Stimulated activated naive CD4-positive, alpha-beta T cell (primary cell): Measurements from ENCODE around the gene PDZD2.
"Not testable (repeated sequence)": the region's sequence is repeated elsewhere in the genome, so short reads cannot be mapped to it uniquely, and the experiment has no call there.

Source experiments
- DNase-seq, 6 experiments: peaks; one replicate each; lab custom pipeline; 2025; lab: John Stamatoyannopoulos, UW

Gene PDZD2

DNA sequence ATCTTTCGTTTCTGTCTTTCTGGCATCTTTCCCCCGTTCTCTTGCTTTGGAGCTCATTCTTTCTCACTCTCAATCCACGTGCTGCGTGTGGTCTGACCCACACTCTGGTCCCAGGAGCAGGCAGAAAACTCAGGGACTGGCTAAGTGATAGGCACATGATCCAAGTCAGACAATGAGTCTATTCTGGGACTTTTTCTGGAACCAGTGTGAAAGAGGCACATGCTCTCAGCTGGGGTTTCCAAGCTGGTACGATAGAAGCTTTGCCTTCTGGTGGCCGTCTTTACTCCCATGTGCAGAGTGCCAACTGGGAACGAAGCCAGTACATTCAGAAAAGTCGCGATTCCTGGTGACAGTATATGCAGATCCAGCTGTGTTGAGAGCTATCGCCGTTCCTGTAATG is 94.4 kb downstream of the PDZD2 start:
- DNase-seq, result no peak

DNA sequence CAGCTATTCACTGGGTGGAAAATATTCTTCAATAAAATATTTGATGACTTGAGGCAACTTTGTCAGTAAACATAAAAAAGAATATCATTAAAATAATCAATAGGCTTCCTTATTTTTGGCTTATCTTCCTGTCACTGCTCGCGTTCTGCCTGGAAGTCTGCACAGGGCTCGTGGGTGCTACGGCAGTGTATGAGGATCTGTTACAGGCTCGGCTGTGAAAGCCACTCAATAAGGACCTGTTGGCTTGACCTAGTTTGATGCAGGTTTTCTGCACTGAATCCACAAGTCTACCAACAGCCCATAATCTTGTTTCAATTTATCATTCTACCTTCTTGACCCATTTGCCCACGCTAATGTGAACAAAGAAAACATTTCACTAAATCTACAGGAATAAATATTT is 97.2 kb downstream of the PDZD2 start:
- DNase-seq, result no peak

- DNase-seq, result no peak
Observed at GRCh38 chr5:31738199-31738598, 99.3 kb downstream of the PDZD2 start.

DNA sequence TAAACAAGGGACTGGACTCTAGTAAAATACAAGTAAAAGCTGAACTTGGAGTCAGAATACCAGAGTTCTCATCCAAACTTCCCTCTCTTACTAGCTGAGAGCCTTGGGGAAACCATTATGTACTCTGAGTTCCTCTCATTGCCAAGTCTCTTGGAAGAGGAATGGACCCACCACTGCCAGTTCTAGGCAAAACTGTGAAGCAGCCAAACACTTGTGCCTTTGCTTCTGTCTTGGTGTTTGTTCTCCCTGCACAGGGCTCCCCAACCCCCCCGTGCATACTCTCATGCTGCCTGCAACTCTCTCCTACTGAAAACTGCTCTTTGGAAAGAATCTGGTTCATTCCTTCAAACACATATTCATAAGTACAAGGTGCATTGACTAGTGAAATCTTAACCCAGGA is 102.6 kb downstream of the PDZD2 start:
- no peak for DNase-seq

DNA sequence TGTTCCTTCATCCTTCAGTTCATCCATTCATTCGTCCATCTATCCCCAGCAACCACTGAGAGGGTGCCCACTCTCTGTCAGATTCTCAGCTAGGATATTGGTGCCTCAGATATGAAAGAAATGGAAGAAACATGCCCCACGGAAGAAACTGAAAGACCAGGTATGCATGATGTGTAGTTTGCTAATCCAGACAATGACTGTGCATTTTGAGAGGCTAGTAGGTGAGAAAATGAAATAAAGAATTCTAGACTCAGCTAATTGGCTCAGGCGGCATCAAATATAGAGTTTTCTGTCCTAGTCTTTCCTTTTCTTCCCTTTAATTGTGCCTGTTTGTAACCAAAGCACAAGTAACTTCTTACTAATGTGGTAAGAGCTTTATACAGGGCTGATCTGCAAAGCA is 104.7 kb downstream of the PDZD2 start:
- no peak for DNase-seq

DNA sequence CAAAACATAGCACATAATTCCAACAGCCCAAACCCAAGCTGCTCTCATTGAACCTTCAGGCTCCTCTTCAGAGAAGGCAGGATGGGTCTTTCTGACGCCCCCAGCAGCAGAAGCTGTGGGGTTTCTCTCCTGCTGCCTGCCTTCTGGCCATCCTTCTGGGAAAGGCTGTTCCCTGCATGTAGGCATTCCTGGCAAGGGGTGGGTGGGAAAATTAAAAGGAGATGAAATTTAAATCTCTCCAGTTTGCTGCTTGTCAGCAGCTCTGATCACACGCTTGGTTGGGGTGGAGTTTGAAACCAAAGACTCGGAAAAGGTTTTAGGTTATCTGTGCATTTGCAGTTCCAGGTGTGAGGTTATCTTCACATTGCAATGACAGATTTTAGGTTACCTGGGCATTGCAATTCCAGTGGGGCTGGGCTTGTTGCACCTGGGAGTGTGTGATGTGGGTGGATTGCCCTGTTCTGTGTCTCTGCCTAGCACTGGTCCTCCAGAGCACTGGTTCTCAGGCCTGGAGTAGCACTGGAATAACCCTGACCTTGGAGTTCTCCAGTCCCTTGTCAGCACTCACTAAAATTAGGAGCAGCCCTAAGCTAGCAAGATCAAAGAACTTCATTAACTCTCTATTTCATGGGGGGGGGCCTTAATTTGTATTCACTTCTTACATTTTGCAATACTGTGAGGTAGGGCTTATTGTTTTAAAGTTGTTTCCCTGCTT is 109.7 kb downstream of the PDZD2 start:
- DNase-seq, result no peak

GRCh38 chr5:31750215-31750614 is 111.3 kb downstream of the PDZD2 start:
- no peak for DNase-seq

GRCh38 chr5:31751610-31752009 is 112.7 kb downstream of the PDZD2 start:
- DNase-seq, result no peak

DNA sequence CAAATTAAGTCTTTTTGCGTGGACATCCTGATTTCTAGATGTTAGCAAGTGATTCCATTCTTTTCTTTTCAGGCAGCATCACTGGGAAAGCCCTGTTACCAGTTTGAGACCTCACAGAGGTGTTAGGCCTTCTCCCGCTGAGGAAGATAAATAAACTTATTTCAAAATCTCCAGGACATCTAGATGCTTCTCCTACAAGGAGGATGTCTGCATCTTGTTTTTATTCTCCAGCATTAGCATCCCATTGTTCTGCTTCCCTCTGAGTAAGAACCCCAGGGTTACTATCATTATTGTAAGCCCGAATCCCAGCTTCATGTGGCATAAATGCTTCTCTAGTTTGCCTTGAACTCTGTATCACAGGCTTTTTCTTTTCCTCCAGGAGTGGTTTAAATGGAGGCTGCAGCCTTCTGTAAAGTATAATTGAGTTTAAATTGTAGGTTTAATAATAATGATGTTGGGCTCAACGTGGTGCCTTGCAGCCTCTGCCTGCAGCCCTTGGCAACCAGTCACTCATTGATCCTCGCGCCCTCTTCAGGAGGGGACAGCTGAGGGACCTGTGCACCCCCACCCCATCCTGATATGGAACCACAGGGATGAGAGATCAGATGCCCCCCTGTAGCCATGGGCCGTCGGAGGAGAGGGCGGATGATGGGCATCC is 114.9 kb downstream of the PDZD2 start:
- no peak for DNase-seq

DNA sequence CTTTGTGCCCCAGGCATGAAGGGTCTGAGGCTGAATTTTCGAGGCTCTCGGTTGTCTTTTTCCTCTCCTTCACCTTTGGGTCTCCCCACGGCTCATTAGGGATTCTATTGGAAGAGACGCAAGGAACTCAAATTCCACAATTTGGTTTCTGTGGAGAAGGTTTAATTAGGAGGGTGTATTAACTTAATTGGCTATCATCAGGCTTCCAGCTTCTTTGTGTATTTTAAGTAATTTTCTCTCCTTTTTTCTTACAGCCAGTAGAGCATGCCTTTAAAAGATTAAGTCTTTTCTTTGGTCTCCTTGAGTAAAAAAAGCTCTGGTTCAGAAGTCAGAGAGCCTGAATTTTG is 115.4 kb downstream of the PDZD2 start:
- DNase-seq, result no peak

DNA sequence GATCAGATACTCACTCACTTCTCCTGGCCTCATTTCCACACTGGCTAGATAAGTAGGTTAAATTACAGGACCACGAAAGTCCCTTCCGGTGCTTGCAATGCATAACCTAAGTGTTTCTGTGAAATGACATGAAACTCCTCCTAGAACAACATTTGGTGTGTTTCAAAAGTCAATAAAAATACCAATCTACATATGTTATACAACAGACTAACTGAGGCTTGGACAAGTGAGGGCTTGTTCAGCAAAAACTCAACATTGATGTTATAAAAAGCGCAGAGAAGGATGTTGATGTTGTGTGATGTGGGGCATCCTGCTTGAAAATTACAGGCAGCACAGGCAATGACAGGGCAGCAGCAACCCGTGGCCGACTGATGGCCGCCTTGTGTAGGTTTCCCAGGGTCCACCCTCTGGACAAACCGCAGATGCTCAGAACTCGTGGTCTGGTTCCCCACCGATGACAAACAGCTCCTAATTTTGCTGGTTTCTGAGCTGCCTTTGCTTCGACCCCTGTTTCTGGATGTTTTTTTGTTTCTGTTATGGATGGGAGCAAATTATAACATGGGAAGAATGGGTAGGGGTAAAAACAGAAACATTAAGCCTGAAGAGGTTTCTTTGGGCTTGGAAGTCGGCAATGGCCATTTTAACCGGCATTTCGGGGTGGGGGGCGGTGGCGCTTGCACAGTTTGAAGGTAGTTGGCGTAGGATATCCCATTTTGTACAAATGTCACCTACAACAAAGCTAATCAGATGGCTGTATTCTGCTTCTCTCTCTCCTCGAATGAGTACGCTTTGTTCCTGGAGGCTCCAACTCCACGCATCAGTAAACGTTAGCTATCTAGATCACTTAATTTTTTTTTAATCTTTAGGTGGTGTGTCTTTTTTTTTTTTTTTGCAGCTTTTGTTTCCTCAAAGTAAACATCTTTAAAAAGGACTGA is 116.1 kb downstream of the PDZD2 start:
- DNase-seq, result no peak

DNA sequence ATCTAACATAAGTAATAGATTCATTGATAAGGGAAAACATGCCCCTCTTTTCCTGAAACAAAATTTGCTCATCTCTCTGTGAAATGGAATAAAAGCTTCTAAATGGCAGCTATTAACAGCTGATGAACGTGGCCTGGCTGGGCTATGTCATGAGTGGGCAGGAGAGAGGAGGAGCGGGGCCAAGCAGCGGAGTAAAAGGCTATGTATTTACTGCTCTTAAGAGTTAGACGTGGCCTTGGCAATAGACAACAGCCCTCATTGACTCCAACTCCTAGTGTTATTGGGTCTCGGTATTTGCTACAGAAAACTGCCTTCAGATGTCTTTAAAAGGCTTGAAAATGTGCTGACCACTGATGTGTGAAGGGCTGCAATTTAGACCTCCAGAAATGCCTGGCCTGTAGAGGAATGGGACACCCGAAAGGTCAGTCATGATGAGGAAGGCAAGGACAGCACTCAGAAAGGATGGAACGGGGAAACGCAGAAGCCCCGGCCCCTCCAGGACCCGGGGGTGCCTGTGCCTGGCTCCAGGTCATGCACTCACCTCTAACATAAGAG is 116.8 kb downstream of the PDZD2 start:
- no peak for DNase-seq

DNA sequence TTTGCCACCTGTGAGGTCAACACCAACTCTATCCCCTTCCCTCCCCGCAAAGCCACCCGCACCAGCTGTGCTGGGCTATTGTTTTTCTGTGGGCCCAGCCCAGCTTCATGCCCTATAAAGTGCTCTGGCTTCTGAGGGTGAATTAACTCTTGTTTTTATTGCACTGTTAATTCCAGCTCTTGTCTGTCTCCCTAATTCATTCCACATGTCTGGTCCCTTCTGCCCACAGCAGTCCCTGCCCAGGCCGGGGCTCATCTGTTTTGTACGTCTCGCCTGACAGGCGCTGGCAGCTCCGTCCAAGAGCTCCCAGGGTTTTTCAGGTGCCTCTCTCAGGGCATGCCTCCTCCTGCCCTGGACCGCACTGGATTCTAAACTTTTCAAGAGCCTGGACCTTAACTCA is 118.9 kb downstream of the PDZD2 start:
- DNase-seq, result no peak

DNA sequence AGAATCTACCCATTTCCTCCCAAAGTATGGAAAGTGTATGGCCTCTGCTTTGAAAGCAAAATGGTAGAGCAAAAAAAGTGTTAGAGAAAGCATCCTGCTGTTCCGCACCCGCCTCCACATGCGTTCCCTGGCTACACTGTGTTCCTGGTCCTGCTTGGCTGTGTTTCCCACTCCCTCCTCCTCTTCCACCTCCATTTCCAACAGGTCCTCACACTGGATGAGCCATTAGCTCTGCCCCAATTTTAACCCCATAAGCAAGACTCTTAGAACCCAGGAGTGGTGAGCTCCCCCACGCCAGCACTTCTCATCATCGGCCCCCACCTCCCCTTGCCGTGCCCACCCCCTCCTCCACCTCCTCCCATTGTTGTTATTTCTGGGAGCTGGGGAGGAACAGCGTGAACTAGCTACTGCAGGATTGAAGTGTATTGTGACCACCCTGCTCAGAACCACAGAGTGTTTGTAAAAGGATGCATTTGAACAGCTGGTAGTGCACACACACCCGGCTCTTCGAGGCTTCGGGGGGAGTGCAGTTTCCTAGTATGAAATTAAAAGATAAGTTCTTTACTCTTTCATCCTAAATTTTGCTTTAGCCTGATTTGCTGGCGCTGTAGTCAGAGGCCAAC is 120.0 kb downstream of the PDZD2 start:
- no peak for DNase-seq

GRCh38 chr5:31759925-31760324 is 121.0 kb downstream of the PDZD2 start:
- no peak for DNase-seq

DNA sequence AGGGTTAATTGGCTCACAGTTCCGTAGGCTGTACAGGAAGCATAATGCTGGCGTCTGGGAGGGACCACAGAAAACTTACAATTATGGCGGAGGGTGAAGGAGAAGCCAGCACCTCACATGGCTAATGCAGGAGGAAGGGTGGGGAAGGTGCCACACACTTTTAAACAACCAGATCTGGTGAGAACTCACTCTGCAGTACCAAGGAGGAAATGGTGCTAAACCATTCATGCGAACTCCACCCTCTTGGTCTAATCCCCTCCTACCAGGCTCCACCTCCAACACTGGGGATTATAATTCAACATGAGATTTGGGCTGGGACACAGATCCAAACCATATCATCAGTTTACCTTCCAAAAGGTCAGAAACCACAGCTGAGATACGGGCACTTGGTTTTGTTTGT is 122.9 kb downstream of the PDZD2 start:
- DNase-seq, result no peak

- no peak for DNase-seq
Observed at GRCh38 chr5:31763424-31763823, 124.5 kb downstream of the PDZD2 start.

DNA sequence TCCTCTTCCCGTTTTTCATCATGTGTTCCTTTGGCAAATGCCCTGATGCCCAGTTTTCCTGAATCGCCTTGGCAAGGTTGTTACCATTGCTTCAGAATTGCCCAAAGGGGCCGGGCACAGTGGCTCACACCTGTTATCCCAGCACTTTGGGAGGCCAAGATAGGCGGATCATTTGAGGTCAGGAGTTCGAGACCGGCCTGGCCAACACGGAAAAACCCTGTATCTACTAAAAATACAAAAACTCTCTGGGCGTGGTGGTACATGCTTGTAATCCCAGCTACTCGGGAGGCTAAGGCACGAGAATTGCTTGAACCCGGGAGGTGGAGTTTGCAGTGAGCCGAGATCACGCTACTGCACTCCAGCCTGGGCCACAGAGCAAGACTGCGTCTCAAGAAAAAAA is 125.8 kb downstream of the PDZD2 start:
- DNase-seq, result not testable (repeated sequence)

GRCh38 chr5:31767335-31768031 is 128.6 kb downstream of the PDZD2 start:
- no peak for DNase-seq

- no peak for DNase-seq
Observed at GRCh38 chr5:31768046-31768445, 129.1 kb downstream of the PDZD2 start.

DNA sequence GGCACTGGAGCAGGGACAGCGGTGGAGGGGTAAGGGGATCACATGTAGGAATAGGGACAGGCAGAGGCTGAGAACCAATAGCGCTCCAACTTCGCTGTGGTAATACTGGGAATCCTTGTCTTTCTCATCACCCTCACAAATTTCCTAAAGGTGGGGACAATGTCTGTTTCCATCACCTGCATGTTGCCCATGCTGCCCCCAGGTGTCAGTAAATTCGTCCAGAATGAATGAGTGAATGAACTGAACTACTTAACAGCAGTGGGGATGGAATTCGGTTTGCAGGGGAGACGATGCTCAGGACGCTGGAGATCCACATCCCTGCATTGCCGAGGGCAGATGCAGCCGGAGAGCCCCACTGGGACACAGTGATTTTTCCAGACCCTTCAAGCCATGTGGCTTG is 129.9 kb downstream of the PDZD2 start:
- DNase-seq, result no peak

DNA sequence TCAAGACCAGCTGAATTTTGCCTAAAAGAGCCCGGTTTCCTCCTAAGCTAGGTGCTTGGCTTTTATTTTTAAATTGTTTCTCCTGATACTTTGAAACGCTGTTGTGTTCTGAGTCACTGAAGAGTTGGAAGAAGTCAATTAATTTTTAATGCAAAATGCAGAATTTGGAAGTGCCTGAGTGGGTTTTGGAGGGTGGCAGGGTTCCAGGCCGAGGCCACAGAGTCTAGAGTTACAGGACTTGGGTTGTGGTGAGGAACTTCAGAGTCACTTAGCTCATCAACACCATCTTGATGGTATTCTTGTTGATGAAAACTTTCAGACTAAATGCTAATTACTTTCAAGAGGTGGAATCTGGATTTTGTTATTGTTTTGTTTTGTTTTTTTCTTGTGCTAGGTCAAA is 130.6 kb downstream of the PDZD2 start:
- no peak for DNase-seq
